ENCODE results near the gene CDKN1C. TPM values are rescaled to one million over a fixed set of nuclear protein-coding genes. Genes with fewer than 3 reads are reported as not detected.

Gene CDKN1C
- total RNA-seq, 1 donor from 2014 or later: 34.8 TPM

DNA sequence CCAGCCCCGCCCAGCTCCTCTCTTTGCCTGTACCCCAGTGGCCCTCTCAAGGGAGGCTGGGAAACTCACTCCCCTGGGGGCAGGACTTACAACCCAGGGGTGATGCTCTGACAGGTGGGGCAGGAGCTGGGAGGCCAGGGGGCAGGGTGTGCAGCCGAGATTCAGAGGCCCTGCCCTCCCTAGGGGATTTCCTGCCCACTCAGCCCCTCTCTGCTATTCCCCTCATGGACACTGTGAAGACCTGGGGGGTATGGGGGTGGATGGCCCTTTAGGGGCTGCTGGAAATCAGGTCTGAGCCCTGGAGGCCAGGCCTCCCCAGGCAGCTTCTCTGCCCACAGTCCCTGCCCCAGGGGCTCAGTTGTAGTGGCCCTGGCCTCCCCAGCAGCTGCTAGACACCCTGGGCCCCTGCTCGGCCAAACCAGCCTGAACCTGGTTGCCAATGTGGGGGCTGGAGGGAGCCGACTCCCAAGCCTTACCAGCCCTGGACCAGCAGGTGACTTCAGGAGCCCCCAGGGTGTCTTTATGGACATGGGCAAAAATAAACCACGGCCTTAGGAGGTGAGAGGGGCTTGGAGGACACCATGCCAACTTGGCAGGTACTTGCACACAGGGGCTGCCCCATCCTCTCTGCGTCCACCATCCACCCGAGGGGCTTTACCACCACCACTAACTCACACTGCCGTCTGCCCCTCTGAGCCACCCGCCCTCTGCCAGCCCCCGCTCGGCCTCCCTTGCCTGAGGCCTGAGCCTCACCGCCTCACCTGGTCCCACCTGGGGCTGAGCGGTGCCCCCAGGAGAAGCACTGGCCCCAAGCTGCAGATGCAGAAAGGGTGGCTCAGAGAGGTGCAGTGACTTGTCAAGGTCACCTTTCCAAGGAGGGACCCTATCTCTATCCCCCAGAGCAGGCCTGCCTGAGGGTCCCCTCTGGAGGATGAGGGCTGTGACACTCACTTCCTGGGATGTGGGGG lies 46.5 kb upstream of the CDKN1C start:
- Histone ChIP-seq H3K27me3 (ENCODE audit: control insufficient read depth, insufficient read depth, low read length) (no peaks in the 10 kb centered on the region), H3K36me3 (ENCODE audit: control insufficient read depth, insufficient read depth, low read length) (no peaks in the 10 kb centered on the region), H3K4me3 (ENCODE audit: low read depth, low read length) (no peak overlapping the region)
- no peak for TF ChIP-seq CTCF (IDR thresholded peaks at IDR 0.05; ENCODE audit: insufficient read depth, low read length, poor library complexity, severe bottlenecking)
- DNase-seq (ENCODE audit: low read depth): no peak

DNA sequence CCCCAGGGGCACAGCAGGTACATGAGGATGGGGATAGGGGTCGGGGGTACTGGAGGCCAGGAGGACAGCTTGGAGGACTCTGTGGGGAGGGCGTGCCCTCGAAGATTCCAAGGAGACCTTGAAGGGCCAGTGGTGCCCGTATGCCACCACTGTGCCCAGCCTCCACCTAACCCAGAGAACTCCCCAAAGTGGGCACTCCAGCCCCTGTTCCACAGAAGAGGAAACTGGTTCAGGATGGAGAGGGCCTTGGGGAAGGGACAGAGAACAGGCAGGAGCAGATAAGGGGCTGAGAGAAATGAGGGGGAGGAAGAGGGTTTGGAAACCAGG lies 45.8 kb upstream of the CDKN1C start:
- no peaks in the 10 kb centered on the region for H3K36me3 ChIP-seq (ENCODE audit: control insufficient read depth, insufficient read depth, low read length)
- no peaks in the 10 kb centered on the region for H3K27me3 ChIP-seq (ENCODE audit: control insufficient read depth, insufficient read depth, low read length)
- TF ChIP-seq CTCF (IDR thresholded peaks at IDR 0.05; ENCODE audit: insufficient read depth, low read length, poor library complexity, severe bottlenecking): no peak
- H3K4me3 ChIP-seq (ENCODE audit: low read depth, low read length): no peak overlapping the region
- DNase-seq (ENCODE audit: low read depth): no peak

- no peaks in the 10 kb centered on the region for H3K36me3 ChIP-seq (ENCODE audit: control insufficient read depth, insufficient read depth, low read length)
- H3K27me3 ChIP-seq (ENCODE audit: control insufficient read depth, insufficient read depth, low read length): no peaks in the 10 kb centered on the region
- TF ChIP-seq CTCF (IDR thresholded peaks at IDR 0.05; ENCODE audit: insufficient read depth, low read length, poor library complexity, severe bottlenecking): peak; percentile 94
- DNase-seq (ENCODE audit: low read depth): no peak
- peak overlapping the region; percentile 67 for H3K4me3 ChIP-seq (ENCODE audit: low read depth, low read length)
These were observed 45.3 kb upstream of the CDKN1C start for GRCh38 chr11:2930704-2931419.

GRCh38 chr11:2929950-2930703 lies 44.6 kb upstream of the CDKN1C start:
- peak overlapping the region; percentile 67 for H3K4me3 ChIP-seq (ENCODE audit: low read depth, low read length)
- H3K27me3 ChIP-seq (ENCODE audit: control insufficient read depth, insufficient read depth, low read length): no peaks in the 10 kb centered on the region
- no peaks in the 10 kb centered on the region for H3K36me3 ChIP-seq (ENCODE audit: control insufficient read depth, insufficient read depth, low read length)
- no peak for TF ChIP-seq CTCF (IDR thresholded peaks at IDR 0.05; ENCODE audit: insufficient read depth, low read length, poor library complexity, severe bottlenecking)
- DNase-seq (ENCODE audit: low read depth): no peak

DNA sequence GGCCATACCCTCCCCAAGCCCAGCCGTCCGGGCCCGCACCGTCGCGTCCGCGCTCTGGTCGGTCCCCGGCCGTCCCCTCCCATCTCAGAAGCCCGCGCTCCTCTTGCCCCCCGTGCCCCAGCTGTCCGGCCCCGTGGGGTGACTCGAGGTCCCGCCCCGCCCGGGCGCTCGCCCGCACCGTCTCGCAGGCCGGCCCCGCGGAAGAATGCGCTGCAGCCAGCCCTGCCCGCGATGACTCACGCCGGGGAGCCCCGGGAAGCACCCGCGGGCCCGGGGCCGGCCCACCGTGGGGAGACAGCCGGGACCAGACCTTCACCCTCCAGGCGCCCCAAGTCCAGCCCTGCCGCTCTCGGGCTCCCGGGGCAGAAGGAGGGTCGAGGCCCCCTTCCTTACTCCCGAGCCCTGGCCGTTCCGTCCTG lies 44.0 kb upstream of the CDKN1C start:
- Histone ChIP-seq H3K36me3 (ENCODE audit: control insufficient read depth, insufficient read depth, low read length) (no peaks in the 10 kb centered on the region), H3K27me3 (ENCODE audit: control insufficient read depth, insufficient read depth, low read length) (no peaks in the 10 kb centered on the region), H3K4me3 (ENCODE audit: low read depth, low read length) (peak overlapping the region; percentile 67)
- no peak for DNase-seq (ENCODE audit: low read depth)
- no peak for TF ChIP-seq CTCF (IDR thresholded peaks at IDR 0.05; ENCODE audit: insufficient read depth, low read length, poor library complexity, severe bottlenecking)

Measured in kidney epithelial cell (primary cell).